Measurements from ENCODE around the gene STRA8.

DNA sequence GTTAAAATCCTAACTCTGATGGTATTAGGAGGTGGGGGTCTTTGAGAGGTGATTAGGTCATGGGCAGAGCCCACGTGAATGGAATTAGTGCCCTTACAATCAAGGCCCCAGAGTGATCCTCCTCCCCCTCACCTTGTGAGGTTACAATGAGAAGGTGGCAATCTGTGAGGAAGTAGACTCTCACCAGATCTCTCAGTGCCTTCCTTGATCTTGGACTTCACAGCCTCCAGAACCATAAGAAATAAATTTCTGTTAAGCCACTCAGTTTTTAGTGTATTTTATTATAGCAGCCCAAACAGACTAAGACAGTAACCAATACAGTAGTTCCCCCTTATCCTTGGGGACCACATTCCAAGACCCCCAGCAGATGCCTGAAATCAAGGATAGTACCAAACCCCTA lies 32.0 kb downstream of the STRA8 start:
- TF ChIP-seq, protein P1, sequence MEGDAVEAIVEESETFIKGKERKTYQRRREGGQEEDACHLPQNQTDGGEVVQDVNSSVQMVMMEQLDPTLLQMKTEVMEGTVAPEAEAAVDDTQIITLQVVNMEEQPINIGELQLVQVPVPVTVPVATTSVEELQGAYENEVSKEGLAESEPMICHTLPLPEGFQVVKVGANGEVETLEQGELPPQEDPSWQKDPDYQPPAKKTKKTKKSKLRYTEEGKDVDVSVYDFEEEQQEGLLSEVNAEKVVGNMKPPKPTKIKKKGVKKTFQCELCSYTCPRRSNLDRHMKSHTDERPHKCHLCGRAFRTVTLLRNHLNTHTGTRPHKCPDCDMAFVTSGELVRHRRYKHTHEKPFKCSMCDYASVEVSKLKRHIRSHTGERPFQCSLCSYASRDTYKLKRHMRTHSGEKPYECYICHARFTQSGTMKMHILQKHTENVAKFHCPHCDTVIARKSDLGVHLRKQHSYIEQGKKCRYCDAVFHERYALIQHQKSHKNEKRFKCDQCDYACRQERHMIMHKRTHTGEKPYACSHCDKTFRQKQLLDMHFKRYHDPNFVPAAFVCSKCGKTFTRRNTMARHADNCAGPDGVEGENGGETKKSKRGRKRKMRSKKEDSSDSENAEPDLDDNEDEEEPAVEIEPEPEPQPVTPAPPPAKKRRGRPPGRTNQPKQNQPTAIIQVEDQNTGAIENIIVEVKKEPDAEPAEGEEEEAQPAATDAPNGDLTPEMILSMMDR (IDR thresholded peaks at IDR 0.05): no peak
- TF ChIP-seq POLR2A (IDR thresholded peaks at IDR 0.05): no peak
